GM11168 (cell line): ENCODE measurements around the gene SHANK3.
"Not testable (repeated sequence)": the region's sequence is repeated elsewhere in the genome, so short reads cannot be mapped to it uniquely, and the experiment has no call there.

Experiments
- in situ Hi-C: fragments of 300-500 bp; cut with MboI; formaldehyde crosslinking; loops from one replicate; pipeline ENCODE4 v1.12.0; 2022; ENCODE audit warnings: low sequenced_read_pairs; ENCODE audit not compliant: unreplicated experiment

Gene SHANK3

DNA sequence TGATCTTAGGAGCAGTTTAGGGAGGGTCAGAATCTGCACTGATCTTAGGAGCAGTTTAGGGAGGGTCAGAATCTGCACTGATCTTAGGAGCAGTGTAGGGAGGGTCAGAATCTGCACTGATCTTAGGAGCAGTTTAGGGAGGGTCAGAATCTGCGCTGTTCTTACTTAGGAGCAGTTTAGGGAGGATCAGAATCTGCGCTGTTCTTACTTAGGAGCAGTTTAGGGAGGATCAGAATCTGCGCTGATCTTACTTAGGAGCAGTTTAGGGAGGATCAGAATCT, 28.9 kb upstream of the SHANK3 start:
- in situ Hi-C loops, result not testable (repeated sequence)

DNA sequence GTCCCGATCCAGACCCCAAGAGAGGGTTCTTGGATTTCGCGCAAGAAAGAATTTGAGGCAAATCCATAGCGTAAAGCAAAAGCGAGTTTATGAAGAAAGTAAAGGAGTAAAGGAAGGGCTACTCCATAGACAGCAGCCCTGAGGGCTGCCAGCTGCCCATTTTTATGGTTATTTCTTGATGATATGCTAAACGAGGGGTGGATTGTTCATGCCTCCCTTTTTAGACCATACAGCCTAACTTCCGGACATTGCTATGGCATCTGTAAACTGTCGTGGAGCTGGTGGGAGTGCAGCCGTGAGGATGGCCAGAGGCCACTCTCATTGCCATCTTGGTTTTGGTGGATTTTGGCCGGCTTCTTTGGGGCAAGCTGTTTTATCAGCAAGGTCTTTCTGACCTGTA, 19.4 kb upstream of the SHANK3 start:
- in situ Hi-C loops, result no loop called here

DNA sequence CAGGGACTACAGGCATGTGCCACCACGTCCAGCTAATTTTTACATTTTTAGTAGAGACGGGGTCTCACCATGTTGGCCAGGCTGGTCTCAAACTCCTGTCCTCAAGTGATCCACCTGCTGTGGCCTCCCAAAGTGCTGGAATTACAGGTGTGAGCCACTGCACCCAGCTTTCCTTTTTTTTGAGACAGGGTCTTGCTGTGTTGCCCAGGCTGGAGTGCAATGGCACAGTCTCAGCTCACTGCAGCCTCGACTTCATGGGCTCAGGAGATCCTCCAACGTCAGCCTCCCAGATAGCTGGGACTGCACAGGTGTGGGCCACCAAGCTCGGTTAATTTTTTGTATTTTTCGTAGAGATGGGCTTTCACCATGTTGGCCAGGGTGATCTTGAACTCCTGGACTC, 18.0 kb upstream of the SHANK3 start:
- in situ Hi-C loops, result loop anchor here (5.0 kb wide), 1 partner anchor 43 kb away; no protein-coding TSS in a partner anchor

DNA sequence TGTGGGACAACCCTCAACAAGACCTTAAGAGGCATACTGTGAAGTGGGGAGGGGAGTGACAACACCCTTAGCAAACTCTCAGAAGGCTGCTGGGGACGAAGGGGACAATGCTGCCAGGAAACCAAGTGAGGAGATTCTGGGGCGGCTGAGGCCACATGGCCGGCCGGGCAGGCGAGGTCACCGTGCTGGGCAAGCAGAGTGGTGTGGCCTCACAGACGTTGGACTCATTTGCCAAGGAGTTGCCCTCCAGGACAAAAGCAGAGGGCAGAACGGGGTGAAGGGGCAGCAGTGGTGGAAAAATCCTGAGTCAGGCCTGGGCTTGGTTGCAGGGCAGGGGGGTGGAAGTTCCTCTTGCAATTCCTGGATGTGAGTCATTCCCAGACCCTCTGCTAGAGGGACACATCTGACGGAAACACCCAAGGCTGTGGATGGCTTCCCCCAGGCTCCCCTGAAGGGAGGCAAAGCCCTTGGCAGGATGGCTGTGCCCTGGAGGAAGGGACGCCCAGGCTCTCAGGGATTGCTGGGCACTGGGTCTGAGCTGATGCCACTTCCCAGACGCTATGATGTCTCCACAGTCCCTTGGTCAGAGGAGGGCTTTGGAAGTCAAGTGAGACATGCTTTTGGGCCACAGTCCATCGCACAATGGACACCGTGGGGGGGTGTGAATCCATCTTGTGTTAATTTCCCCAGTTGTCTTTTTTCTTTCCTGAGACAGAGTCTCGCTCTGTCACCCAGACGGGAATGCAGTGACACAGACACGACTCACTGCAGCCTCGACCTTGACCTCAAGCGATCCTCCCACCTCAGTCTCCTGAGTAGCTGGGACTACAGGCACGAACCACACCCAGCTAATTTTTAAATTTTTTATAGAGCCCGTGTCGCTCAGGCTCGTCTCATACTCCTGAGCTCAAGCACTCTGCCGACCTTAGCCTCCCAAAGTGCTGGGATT, 16.2 kb upstream of the SHANK3 start:
- in situ Hi-C loops, result loop anchor here (5.0 kb wide), 1 partner anchor 41 kb away; no protein-coding TSS in a partner anchor

DNA sequence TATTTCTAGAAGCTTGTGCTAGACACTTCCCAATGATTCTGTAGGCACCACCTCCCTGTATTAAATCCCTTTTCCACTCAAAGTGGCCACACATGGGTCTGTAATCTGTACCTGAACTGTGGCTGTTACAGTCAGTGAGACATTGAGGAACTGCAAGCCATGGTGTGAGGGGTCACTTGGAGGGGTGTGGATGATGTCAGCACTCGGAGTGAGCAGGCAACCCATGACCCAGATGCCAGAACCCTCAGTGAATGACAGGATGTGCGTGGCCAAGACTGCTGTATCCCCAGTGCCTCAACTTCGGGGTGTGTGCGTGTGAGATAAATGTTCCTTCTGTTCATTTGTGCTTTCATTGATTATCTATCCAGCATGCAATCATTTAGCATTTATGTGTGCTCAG, 14.7 kb upstream of the SHANK3 start:
- in situ Hi-C loops, result loop anchor here (5.0 kb wide), 1 partner anchor 39 kb away; no protein-coding TSS in a partner anchor

DNA sequence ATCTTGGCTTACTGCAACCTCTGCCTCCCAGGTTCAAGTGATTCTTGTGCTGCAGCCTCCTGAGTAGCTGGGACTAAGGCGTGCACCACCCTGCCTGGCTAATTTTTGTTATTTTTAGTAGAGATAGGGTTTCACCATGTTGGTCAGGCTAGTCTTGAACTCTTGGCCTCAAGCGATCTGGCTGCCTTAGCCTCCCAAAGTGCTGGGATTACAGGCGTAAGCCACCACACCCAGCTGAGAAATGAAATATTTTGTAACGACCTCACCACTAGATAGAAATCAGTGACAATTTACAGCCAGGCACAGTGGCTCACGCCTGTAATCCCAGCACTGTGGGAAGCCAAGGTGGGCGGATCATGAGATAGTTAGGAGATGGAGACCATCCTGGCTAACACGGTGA, 12.9 kb upstream of the SHANK3 start:
- in situ Hi-C loops, result loop anchor here (5.0 kb wide), 1 partner anchor 38 kb away; no protein-coding TSS in a partner anchor

DNA sequence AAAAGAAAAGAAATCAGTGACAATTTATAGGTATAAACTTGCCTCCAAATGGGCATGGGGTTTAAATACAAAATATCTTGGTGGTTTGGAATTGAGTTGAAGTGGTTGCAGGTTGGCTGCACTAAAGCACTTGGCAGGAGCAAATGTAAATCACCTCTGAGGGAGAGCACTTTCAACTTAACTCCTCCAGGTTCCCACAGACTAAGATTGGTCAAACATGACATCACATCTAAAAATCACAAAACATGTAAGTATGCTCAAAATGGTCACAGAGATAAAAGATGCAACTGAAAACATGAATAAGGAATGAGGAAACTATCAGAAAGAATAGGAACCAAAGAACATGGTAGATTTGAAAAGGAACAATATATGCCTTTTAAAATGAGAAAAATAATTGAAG, 12.3 kb upstream of the SHANK3 start:
- in situ Hi-C loops, result no loop called here

DNA sequence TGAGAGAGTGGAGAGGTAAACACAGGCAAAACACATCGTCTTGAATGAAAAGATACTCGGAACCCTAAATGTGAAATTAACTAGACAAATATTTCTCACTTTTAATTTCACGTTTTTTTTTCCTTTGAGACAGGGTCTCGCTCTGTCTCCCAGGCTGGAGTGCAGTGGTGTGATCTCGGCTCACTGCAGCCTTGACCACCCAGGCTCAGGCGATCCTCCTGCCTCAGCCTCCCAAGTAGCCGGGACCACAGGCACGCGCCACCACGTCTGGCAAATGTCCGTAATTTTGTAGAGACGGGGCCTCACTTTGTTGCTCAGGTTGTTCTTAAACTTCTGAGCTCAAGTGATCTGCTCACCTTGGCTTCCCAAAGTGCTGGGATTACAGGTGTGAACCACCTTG, 7.4 kb upstream of the SHANK3 start:
- in situ Hi-C loops, result no loop called here

DNA sequence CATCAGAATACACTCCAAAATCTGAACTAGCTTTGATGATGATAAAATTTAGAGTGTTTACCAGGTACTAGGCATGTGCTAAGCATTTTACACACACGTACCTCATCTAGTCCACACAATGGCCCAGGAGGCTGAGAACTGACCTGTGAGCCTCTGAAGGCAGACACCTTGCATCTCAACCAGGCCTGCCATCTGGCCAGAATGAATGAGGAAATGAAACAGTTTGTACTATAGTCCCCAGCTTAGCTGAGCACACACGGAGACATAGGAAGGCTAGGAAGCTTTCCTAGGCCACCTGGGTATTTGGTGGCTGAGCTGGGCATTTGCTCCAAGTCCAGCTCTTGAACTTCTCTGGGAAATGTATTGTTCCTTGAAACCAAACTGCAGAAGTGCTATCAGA, 6.9 kb upstream of the SHANK3 start:
- in situ Hi-C loops, result no loop called here

DNA sequence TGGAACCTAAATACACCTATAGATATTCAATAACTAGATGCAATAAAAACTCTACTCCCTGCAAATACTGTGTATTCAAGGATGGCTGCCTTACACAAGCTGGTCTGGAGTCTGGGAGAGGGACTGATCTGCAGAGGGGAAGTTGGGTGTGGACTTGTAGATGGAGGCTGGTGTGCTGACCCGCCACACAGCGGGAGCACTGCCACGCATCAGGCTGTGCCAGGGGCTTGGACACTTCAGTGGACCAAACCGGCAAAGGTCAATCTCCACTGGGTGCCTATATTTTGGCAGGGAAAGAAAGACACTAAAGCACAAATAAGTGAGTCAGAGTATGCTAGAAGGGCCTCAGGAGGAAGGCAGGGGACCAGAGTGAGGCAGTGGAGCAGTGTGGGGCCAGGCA, 2.1 kb upstream of the SHANK3 start:
- in situ Hi-C loops, result no loop called here

DNA sequence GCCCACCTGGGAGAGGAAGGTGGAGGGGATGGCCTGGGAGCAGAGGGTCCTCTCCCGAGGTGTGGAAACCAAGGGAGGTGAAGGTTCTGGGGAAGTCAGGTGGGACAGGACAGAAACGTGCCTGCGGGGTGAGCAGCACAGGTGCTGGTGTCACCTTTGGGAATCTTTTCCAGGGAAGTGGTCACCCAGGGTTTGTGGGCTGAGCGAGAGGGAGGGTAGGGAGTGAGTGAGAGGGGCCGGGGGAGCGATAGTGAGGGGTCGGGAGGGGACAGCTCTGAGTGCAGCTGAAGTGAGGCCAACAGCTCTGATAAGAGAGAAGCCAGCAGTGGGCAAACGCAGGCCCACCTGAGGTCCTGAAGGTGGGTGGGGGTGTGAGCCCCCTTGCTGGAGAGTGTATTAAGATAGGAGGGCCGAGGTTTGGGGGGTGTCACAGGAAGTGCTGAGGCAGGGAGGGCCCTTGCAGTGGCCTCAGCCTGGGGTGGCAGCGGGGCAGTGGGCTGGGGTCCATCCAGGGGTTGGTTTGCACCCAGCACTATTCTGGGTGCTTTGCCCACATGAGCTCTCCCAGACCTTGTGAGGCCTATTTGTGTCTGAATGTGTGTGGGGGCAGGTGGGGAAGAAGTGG, 1.6 kb upstream of the SHANK3 start:
- in situ Hi-C loops, result no loop called here

DNA sequence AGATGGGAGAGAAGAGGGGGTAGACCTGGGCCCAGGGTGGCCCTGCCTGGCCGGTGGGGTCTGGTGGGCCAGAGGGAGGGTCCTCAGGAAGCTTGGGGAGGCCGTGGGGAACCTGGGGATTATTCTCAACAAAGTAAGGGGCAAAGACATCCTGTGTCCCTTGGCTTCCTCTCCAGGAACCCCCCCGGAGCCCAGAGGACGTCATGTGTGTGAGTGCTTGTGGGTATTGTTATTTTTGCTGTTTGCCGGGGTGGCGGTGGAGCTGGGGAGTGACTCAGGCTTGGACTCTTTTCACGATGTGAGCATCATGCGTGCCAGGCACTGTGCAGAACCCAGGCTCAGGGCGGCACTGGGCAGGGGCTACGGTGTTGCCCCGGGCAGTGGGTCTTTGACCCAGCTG, 982 bp upstream of the SHANK3 start:
- in situ Hi-C loops, result no loop called here

DNA sequence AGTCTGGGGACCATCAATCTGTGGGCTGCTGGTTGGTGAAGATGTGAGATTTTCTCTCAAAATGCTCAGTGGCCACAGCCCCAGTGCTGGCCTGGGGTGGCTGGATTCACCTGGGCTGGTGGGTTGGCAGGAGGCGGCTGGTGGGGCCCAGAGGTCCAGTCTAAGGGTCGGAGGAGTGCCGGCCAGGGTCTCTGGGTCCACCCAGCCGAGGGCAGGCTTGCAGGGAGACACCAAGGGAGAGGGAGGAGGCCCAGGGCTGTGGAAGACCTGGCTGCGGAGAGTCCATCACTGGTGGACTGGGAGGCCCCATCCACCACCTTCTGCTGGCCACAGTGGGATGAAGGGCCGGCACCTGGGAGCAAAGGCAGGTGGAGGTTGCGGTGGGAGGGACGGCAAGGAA, 582 bp upstream of the SHANK3 start:
- in situ Hi-C loops, result no loop called here

DNA sequence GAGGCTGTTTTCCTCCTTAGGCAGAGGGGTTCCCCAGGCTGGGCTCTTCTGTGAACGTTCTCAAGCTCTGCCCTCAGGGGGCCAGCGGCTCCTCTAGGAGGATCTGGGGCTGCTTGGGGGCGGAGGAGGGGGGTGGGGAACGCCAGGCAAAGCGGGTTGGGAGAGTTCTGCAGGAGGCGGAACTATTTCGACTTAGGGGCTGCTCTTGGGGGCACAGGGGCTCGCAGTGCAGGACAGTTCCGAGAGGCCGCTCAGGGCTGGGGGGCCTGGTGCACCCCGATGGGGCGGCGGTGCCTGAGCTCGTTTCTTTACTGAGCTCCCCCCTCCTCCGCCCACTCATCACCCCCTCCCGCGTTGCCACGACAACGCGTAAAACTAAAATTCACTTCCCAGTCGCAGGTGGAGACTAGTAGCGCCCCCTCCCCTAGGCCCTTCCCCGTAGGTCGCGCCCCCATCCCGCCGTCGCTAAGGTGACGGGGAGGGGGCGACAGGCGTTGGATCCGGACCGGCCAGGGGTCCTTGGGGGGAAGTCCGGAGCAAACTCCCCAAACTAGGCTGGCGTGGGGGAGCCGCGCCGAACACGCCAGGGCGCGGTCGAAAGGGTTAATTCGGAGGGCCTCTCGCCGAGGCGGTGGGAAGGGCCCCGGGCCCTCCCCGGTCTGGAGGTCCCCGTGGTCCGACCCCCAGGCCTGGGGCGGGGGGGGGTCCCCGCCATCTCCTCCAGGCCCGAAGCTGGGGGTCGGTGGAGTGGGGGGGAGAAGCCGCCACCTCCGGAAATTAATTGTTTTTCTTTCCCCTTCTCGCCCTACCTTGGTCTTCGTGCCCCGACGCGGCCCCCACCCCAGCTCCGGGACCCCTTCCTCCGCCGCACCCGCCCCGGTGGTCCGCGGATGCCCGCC, 857 bp downstream of the SHANK3 start:
- in situ Hi-C loops, result no loop called here

DNA sequence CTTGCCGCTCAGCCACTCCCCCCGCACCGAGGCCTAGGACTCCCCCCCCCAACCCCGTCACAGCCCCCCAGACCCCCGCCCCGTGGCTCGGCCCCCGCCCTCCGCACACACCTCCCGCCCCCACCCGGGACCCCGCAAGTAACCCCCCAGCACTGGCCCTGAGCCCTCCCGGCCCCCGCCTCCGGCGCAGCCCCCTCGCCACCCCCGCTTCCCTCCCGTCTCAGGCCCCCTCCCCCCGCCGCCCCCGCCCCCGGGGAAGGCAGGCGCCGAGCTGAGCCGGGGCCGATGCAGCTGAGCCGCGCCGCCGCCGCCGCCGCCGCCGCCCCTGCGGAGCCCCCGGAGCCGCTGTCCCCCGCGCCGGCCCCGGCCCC, 1.5 kb downstream of the SHANK3 start:
- in situ Hi-C loops, result no loop called here

DNA sequence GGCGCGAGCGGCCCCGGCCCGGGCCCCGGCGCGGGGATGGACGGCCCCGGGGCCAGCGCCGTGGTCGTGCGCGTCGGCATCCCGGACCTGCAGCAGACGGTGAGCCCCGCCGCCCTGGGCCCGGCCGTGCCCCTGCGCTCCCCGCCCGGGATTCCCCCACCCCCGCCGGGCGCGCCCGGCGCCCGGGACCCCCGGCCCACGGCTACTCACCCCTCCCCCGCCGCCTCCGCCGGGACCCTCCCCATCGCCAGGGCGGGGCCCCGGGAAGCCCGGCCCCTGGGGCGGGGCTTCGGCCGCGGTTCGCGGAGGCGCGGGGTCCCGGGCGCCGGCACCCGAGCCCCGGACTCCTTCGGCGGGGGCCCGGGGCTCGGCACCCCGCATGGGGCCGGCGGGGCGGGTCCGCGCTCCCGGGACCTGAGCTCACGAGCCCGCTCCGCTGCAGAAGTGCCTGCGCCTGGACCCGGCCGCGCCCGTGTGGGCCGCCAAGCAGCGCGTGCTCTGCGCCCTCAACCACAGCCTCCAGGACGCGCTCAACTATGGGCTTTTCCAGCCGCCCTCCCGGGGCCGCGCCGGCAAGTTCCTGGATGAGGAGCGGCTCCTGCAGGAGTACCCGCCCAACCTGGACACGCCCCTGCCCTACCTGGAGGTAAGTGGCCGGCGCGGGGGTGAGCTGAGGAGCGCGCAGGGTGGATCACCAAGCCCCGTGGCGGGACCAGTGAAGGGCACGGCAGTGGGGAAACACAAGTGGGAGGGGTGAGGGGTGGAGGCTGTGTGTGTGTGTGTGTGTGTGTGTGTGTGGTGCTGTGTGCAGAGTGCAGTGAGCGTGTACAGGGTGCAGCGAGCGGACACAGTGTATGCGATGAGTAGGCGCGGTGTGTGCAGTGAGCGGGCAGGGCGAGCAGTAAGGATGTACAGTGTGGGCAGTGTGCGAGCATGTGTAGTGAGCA, 2.3 kb downstream of the SHANK3 start:
- in situ Hi-C loops, result no loop called here

DNA sequence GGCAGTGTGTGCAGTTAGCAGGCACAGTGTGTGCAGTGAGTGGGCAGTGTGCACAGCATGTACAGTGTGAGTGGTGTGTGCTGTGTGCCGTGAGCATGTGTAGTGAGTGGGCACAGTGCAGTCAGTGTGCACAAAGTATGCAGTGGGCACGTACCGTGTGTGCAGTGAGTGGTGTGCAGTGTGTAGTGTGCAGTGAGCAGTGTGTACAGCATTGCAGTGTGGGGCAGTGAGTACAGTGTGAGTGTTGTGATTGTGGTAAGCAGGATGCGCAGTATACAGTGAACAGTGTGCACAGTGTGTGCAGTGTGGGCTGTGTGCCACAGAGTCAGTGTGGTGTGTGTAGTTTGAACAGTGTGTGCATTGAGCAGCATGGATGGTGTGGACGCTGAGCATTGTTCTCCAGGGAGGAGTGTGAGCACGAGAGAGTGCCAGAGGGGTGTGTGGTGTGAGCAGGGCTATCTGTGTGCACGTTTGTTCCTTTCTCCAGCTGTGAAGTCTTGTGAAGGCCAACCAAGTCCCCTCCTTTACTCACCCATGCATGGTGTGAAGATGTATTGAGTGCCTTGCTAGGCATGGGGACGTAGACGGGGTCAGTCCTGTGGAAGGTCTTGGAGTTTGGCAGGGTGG, 3.0 kb downstream of the SHANK3 start:
- in situ Hi-C loops, result no loop called here

DNA sequence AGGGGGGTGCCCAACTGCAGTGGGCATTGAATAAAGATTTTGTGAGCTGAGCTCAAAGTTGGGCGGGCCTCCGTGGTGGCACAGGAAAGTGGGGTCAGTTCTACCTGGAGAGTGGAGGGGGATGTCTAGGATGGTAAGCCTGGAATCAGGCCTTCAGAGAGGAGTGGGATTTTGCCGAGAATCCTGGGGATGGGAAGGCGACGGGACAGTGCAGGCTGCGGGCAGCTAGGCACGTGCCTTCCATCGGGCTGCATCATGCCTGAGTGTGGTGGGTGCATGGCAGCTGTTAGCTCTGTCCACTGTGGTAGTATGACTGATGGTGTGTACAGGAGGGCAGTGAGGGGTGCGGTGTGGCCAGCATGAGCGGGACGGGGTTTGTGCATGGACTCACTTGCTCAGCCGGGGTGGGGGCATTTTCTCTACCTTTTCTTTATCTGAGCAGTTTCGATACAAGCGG, 3.6 kb downstream of the SHANK3 start:
- in situ Hi-C loops, result no loop called here
